ENCODE data around the gene CYP4V2. TPM values are rescaled to one million over a fixed set of nuclear protein-coding genes. Genes with fewer than 3 reads are reported as not detected.

Gene CYP4V2
- polyA plus RNA-seq, 1 donor from 2014 or later, result 5.6 TPM

DNA sequence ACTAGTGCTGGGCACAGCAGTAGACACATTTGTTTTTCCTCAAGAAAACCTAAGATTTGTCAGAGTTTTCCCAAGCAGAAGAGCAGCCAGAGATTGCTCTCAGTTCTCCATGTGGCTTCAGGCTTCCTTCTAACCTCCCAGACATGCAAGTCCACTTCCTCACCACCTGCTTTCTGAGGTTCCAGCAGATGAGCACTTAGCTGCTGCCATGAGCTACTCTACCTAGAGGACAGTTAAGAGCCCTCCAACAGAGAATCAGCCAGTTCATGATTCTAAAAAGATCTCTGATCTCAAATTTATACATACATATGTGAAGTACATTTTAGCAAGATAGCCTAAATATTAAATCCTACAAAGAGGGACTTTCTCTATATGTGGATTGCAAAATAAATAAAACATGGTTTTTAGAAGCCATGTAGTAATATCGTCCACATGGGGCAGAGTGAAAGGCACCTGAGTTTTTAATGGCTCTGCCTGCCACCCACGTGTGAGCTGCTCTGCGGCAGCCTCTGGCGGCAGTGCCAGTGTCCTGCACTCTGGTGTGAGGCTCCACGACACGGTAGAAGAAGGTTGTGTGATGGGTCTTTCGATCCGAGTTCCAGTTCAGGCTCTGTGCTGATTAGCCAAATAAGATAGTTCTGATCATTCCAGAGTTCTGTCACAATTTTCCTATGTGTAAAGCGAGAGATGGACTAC, 10.3 kb downstream of the CYP4V2 start:
- Histone ChIP-seq H3F3A (ENCODE audit: insufficient read depth, low read length, poor library complexity, severe bottlenecking) (no peaks in the 10 kb centered on the region), H4K20me1 (ENCODE audit: insufficient read depth) (no peaks in the 10 kb centered on the region), H3K79me2 (replicated peaks; ENCODE audit: insufficient read depth, low read length) (no peaks in the 10 kb centered on the region), H2AFZ (ENCODE audit: low read depth, low read length) (no peak overlapping the region), H3K9me2 (ENCODE audit: insufficient read depth, low read length) (no peaks in the 10 kb centered on the region), H3K4me3 (ENCODE audit: low read length) (no peak overlapping the region), H3K9me3 (ENCODE audit: low read length) (no peaks in the 10 kb centered on the region), H3K27me3 (ENCODE audit: insufficient read depth, low read depth, low read length) (no peaks in the 10 kb centered on the region), H3K27ac (ENCODE audit: low read length) (no peak overlapping the region), H3K36me3 (ENCODE audit: insufficient read depth, low read length) (no peaks in the 10 kb centered on the region), H3K9ac (ENCODE audit: low read length) (no peak overlapping the region), H3K4me2 (ENCODE audit: low read length) (no peak overlapping the region)
- TF ChIP-seq MXI1 (conservative IDR thresholded peaks at IDR 0.05; ENCODE audit: poor library complexity, severe bottlenecking), result no peak
- TF ChIP-seq SMC3 (conservative IDR thresholded peaks at IDR 0.05; ENCODE audit: poor library complexity), result no peak
- TF ChIP-seq EP300 (conservative IDR thresholded peaks at IDR 0.05; ENCODE audit: poor library complexity, severe bottlenecking), result no peak
- TF ChIP-seq CTCF (IDR thresholded peaks at IDR 0.05; ENCODE audit: poor library complexity, severe bottlenecking), result no peak

DNA sequence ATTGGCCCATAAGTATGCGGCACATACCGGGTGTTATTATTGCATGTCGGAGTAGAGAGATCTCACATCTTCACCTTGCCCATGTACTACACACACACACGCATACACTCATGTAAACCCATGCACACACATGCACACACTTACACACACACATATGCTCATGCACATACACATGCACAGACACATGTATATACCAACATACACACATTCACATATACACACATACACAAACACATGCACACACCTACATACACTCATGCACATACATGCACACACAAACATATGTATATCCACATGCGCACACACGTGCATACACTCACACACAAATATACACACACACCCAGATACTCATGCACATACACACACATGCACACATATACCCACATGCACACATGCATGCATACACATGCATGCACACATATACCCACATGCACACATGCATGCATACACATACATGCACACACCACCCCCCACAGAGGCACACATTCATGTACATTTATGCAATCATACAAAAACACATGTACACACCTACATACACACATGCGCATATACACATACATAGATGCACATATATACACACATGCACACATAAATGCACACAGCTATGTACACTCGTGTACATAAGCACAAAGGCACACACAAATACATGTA, 11.2 kb downstream of the CYP4V2 start:
- Histone ChIP-seq H3K4me2 (ENCODE audit: low read length) (no peak overlapping the region), H3F3A (ENCODE audit: insufficient read depth, low read length, poor library complexity, severe bottlenecking) (no peaks in the 10 kb centered on the region), H2AFZ (ENCODE audit: low read depth, low read length) (no peak overlapping the region), H3K9me2 (ENCODE audit: insufficient read depth, low read length) (no peaks in the 10 kb centered on the region), H3K9me3 (ENCODE audit: low read length) (no peaks in the 10 kb centered on the region), H4K20me1 (ENCODE audit: insufficient read depth) (no peaks in the 10 kb centered on the region), H3K27me3 (ENCODE audit: insufficient read depth, low read depth, low read length) (no peaks in the 10 kb centered on the region), H3K27ac (ENCODE audit: low read length) (no peak overlapping the region), H3K9ac (ENCODE audit: low read length) (no peak overlapping the region), H3K4me3 (ENCODE audit: low read length) (no peak overlapping the region), H3K79me2 (replicated peaks; ENCODE audit: insufficient read depth, low read length) (no peaks in the 10 kb centered on the region), H3K36me3 (ENCODE audit: insufficient read depth, low read length) (no peaks in the 10 kb centered on the region)
- TF ChIP-seq RAD21 (conservative IDR thresholded peaks at IDR 0.05), result no peak
- TF ChIP-seq EZH2 (IDR thresholded peaks at IDR 0.05; ENCODE audit: borderline replicate concordance, insufficient read depth, low read length, poor library complexity, severe bottlenecking), result no peak
- no peak for TF ChIP-seq EP300 (conservative IDR thresholded peaks at IDR 0.05; ENCODE audit: poor library complexity, severe bottlenecking)

DNA sequence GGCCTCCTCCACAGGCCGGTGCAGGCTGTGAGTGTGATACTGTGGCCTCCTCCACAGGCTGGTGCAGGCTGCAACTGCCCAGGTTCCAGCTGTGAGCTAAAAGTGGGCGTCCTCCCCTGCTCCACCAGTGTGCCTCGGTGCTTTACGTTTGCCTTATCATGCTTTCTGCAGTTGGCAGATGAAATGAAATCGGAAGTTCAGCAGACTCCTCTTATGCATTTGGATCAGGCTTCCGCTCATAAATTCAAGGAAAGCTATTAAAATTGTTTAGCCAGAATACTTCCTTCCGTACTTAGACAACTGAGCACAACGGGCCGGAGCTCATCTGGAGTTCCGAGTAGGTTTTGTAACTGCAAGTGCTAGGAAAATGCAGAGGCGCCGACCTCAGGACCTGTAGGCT, 12.0 kb downstream of the CYP4V2 start:
- Histone ChIP-seq H2AFZ (ENCODE audit: low read depth, low read length) (no peak overlapping the region), H3F3A (ENCODE audit: insufficient read depth, low read length, poor library complexity, severe bottlenecking) (no peaks in the 10 kb centered on the region), H3K27ac (ENCODE audit: low read length) (no peak overlapping the region)

More for the DNA sequence above, 12.0 kb downstream of the CYP4V2 start:
- Histone ChIP-seq H3K4me2 (ENCODE audit: low read length) (no peak overlapping the region), H3K9me3 (ENCODE audit: low read length) (no peaks in the 10 kb centered on the region), H3K4me3 (ENCODE audit: low read length) (no peak overlapping the region), H3K9ac (ENCODE audit: low read length) (no peak overlapping the region), H3K9me2 (ENCODE audit: insufficient read depth, low read length) (no peaks in the 10 kb centered on the region), H3K36me3 (ENCODE audit: insufficient read depth, low read length) (no peaks in the 10 kb centered on the region), H4K20me1 (ENCODE audit: insufficient read depth) (no peaks in the 10 kb centered on the region), H3K27me3 (ENCODE audit: insufficient read depth, low read depth, low read length) (no peaks in the 10 kb centered on the region), H3K79me2 (replicated peaks; ENCODE audit: insufficient read depth, low read length) (no peaks in the 10 kb centered on the region)
- TF ChIP-seq POLR2AphosphoS5 (IDR thresholded peaks at IDR 0.05) (no peak), MXI1 (conservative IDR thresholded peaks at IDR 0.05; ENCODE audit: poor library complexity, severe bottlenecking) (no peak), RAD21 (conservative IDR thresholded peaks at IDR 0.05) (no peak), SMC3 (conservative IDR thresholded peaks at IDR 0.05; ENCODE audit: poor library complexity) (no peak), TAF1 (IDR thresholded peaks at IDR 0.05; ENCODE audit: low read depth) (no peak), EP300 (conservative IDR thresholded peaks at IDR 0.05; ENCODE audit: poor library complexity, severe bottlenecking) (no peak), CTCF (IDR thresholded peaks at IDR 0.05; ENCODE audit: poor library complexity, severe bottlenecking) (no peak), REST (IDR thresholded peaks at IDR 0.05; ENCODE audit: borderline replicate concordance) (no peak), EZH2 (IDR thresholded peaks at IDR 0.05; ENCODE audit: borderline replicate concordance, insufficient read depth, low read length, poor library complexity, severe bottlenecking) (no peak)
